IMR-90 (cell line): ENCODE results near the gene ERVFRD-1. TPM values are rescaled to one million over a fixed set of nuclear protein-coding genes. Genes with fewer than 3 reads are reported as not detected.

ENCODE experiments used
- ATAC-seq: fragments of 200-7000 bp; cut with Tn5 transposase; 2 replicates; pipeline ENCODE4 v1.9.1; 2020; ENCODE audit warnings: low read depth, mild to moderate bottlenecking, moderate library complexity
- BruUV-seq: library from RNA; stranded (reverse); fragments of 400-500 nt; replicated peaks from 2 replicates; lab custom pipeline; 2021; lab: Mats Ljungman, UMichigan
- CTCF ChIA-PET: fragments of 300-600 bp; formaldehyde crosslinking; extraction: SDS; loops from one replicate; lab custom pipeline; 2021; ENCODE audit warnings: antibody characterized with exemption; lab: Yijun Ruan, JAX
- POLR2A ChIA-PET: fragments of 300-600 bp; sonication (Branson Sonifier 250); formaldehyde crosslinking; loops from one replicate; lab custom pipeline; 2022; ENCODE audit warnings: antibody characterized with exemption; ENCODE audit not compliant: unreplicated experiment; lab: Charles Lee
- DNase-seq: peaks from one replicate; pipeline ENCODE4 v3.0.0; 2013
- H2AFZ ChIP-seq: replicated peaks from 2 replicates; pipeline ENCODE3; 2013; ENCODE audit warnings: low read length, mild to moderate bottlenecking; ENCODE audit not compliant: poor library complexity
- H2AK5ac ChIP-seq: 2 replicates; pipeline ENCODE4 v1.6.1; 2013; ENCODE audit warnings: low read depth, low read length, inconsistent platforms
- H2AK9ac ChIP-seq: replicated peaks from 2 replicates; pipeline ENCODE3; 2013; ENCODE audit warnings: mild to moderate bottlenecking, low read depth, low read length, moderate library complexity; ENCODE audit not compliant: poor library complexity
- H2BK120ac ChIP-seq: 2 replicates; pipeline ENCODE4 v1.6.1; 2013; ENCODE audit warnings: low read depth, low read length, inconsistent platforms
- H2BK15ac ChIP-seq: 3 replicates; pipeline ENCODE4 v1.6.1; 2013; ENCODE audit warnings: low read depth, low read length, inconsistent platforms
- H2BK20ac ChIP-seq: 2 replicates; pipeline ENCODE4 v1.6.1; 2013; ENCODE audit warnings: low read depth, mild to moderate bottlenecking, inconsistent platforms, low read length, moderate library complexity
- H2BK5ac ChIP-seq: 2 replicates; pipeline ENCODE4 v1.6.1; 2013; ENCODE audit warnings: mild to moderate bottlenecking, low read depth, low read length, inconsistent platforms; ENCODE audit not compliant: poor library complexity, severe bottlenecking
- H3K14ac ChIP-seq: replicated peaks from 2 replicates; pipeline ENCODE4 v1.6.1; 2013; ENCODE audit warnings: low read depth, low read length, inconsistent platforms
- H3K18ac ChIP-seq: 2 replicates; pipeline ENCODE4 v1.6.1; 2013; ENCODE audit warnings: low read depth, low read length, control low read depth
- H3K23ac ChIP-seq: 2 replicates; pipeline ENCODE4 v1.6.1; 2013; ENCODE audit warnings: low read depth, low read length, inconsistent platforms
- H3K27ac ChIP-seq: 2 replicates; pipeline ENCODE4 v1.5.1; 2013; ENCODE audit warnings: mild to moderate bottlenecking, control low read depth, low read length; ENCODE audit not compliant: insufficient read depth
- H3K27me3 ChIP-seq: 2 replicates; pipeline ENCODE4 v1.6.1; 2013; ENCODE audit warnings: low read length; ENCODE audit not compliant: control insufficient read depth, insufficient read depth
- H3K36me3 ChIP-seq: 2 replicates; pipeline ENCODE4 v1.6.1; 2013; ENCODE audit warnings: low read length, mixed read lengths; ENCODE audit not compliant: control insufficient read depth, insufficient read depth
- H3K4ac ChIP-seq: 2 replicates; pipeline ENCODE4 v1.6.1; 2013; ENCODE audit warnings: low read depth, low read length, inconsistent platforms
- H3K4me1 ChIP-seq: 2 replicates; pipeline ENCODE4 v1.6.1; 2013; ENCODE audit warnings: low read length, mixed read lengths; ENCODE audit not compliant: control insufficient read depth, insufficient read depth
- H3K4me2 ChIP-seq: 2 replicates; pipeline ENCODE4 v1.6.1; 2013; ENCODE audit warnings: low read depth, mild to moderate bottlenecking, control low read depth, low read length, moderate library complexity
- H3K4me3 ChIP-seq: 2 replicates; pipeline ENCODE4 v1.5.1; 2013; ENCODE audit warnings: low read depth, mild to moderate bottlenecking, control low read depth, low read length, moderate library complexity; ENCODE audit not compliant: insufficient read depth
- H3K56ac ChIP-seq: 2 replicates; pipeline ENCODE4 v1.6.1; 2013; ENCODE audit warnings: low read length, inconsistent platforms; ENCODE audit not compliant: insufficient read depth; ENCODE audit errors: extremely low read depth
- H3K79me1 ChIP-seq, 2 experiments: 2 replicates each; pipeline ENCODE4 v1.6.1; 2013; ENCODE audit warnings: low read length in 2 of 2, inconsistent platforms in 1 of 2, low read depth in 1 of 2
- H3K9ac ChIP-seq: 2 replicates; pipeline ENCODE4 v1.6.1; 2013; ENCODE audit warnings: low read depth, low read length, control low read depth
- H3K9me1 ChIP-seq: 2 replicates; pipeline ENCODE4 v1.6.1; 2013; ENCODE audit warnings: low read length, inconsistent platforms; ENCODE audit not compliant: insufficient read depth
- H3K9me3 ChIP-seq: 2 replicates; pipeline ENCODE4 v1.6.1; 2013; ENCODE audit warnings: low read length; ENCODE audit not compliant: control insufficient read depth, insufficient read depth
- H4K20me1 ChIP-seq: 2 replicates; pipeline ENCODE4 v1.6.1; 2013; ENCODE audit warnings: low read length, inconsistent platforms; ENCODE audit not compliant: insufficient read depth
- H4K5ac ChIP-seq: 2 replicates; pipeline ENCODE4 v1.6.1; 2013; ENCODE audit warnings: mild to moderate bottlenecking, low read depth, low read length, control low read depth
- H4K8ac ChIP-seq, 2 experiments: 2 replicates each; pipeline ENCODE4 v1.6.1; 2013; ENCODE audit warnings: low read depth in 2 of 2, low read length in 2 of 2, control low read depth in 1 of 2, inconsistent platforms in 1 of 2
- H4K91ac ChIP-seq: 2 replicates; pipeline ENCODE4 v1.6.1; 2013; ENCODE audit warnings: low read depth, low read length, inconsistent platforms; ENCODE audit not compliant: insufficient read depth
- CHD1 ChIP-seq: IDR thresholded peaks from 2 replicates; pipeline ENCODE4 v1.6.1; 2012; ENCODE audit warnings: low read depth, low read length, improper control_type of control experiment
- CTCF ChIP-seq: conservative IDR thresholded peaks from 2 replicates; pipeline ENCODE4 v1.5.1; 2012; ENCODE audit warnings: mild to moderate bottlenecking, low read depth, low read length, improper control_type of control experiment
- ELK1 ChIP-seq: fragments of 150-350 bp; IDR thresholded peaks from 2 replicates; pipeline ENCODE4 v1.6.1; 2016; ENCODE audit warnings: low read depth, mild to moderate bottlenecking, low read length, moderate library complexity, borderline replicate concordance
- MAFK ChIP-seq: IDR thresholded peaks from 2 replicates; pipeline ENCODE4 v1.6.1; 2012; ENCODE audit warnings: low read depth, low read length, improper control_type of control experiment
- MAZ ChIP-seq: IDR thresholded peaks from 2 replicates; pipeline ENCODE4 v1.6.1; 2012; ENCODE audit warnings: low read depth, mild to moderate bottlenecking, low read length, improper control_type of control experiment, moderate library complexity, borderline replicate concordance
- POLR2A ChIP-seq: IDR thresholded peaks from 2 replicates; pipeline ENCODE4 v1.6.1; 2012; ENCODE audit warnings: mild to moderate bottlenecking, low read depth, low read length
- RAD21 ChIP-seq: IDR thresholded peaks from 2 replicates; pipeline ENCODE4 v1.6.1; 2012; ENCODE audit warnings: low read length, improper control_type of control experiment
- RCOR1 ChIP-seq: IDR thresholded peaks from 2 replicates; pipeline ENCODE4 v1.6.1; 2012; ENCODE audit warnings: mild to moderate bottlenecking, low read length, improper control_type of control experiment; ENCODE audit not compliant: insufficient replicate concordance
- RFX5 ChIP-seq: IDR thresholded peaks from 2 replicates; pipeline ENCODE4 v1.8.0; 2012; ENCODE audit warnings: low read depth, mild to moderate bottlenecking, low read length, moderate library complexity
- SMC3 ChIP-seq: fragments of 150-350 bp; IDR thresholded peaks from 2 replicates; pipeline ENCODE4 v1.6.1; 2016; ENCODE audit warnings: low read depth, mild to moderate bottlenecking, antibody characterized with exemption, low read length, moderate library complexity
- USF2 ChIP-seq: fragments of 150-350 bp; IDR thresholded peaks from 2 replicates; pipeline ENCODE4 v1.6.1; 2017; ENCODE audit warnings: mild to moderate bottlenecking, antibody characterized with exemption, low read length, low read depth
- WGBS, 2 experiments: methylation state at CpG; one replicate each; pipeline versions ENCODE4 v1.1.5 to v1.1.7; 2013; ENCODE audit warnings: missing lambda C conversion rate in 2 of 2; ENCODE audit not compliant: insufficient read length in 1 of 2; ENCODE audit errors: extremely low coverage in 2 of 2; 5-methylcytosine and 5-hydroxymethylcytosine counted together
- dilution Hi-C: fragments of 300-500 bp; cut with HindIII; formaldehyde crosslinking; loops from one replicate; pipeline ENCODE4 v1.14.3; 2018; ENCODE audit warnings: low sequenced_read_pairs; ENCODE audit not compliant: unreplicated experiment
- in situ Hi-C: fragments of 300-500 bp; cut with MboI; formaldehyde crosslinking; loops from 3 replicates; pipeline ENCODE4 v1.14.3; 2019; ENCODE audit warnings: low sequenced_read_pairs, inconsistent platforms, mixed read lengths
- intact Hi-C: fragments of 100-400 bp; cut with micrococcal nuclease; formaldehyde crosslinking; loops from 2 replicates; pipeline ENCODE4 v1.10.0; 2022
- polyA plus RNA-seq, 3 experiments: library from polyadenylated mRNA; depleted of rRNA; stranded (reverse); fragments of >200 nt; gene quantifications; 2 replicates each; pipeline ENCODE4 v1.2.3, GENCODE V29; 2012; ENCODE audit warnings: low replicate concordance in 1 of 3
- total RNA-seq: library from RNA; depleted of rRNA; stranded (reverse); fragments of >200 nt; gene quantifications from 2 replicates; pipeline ENCODE4 v1.2.3, GENCODE V29; 2012

Gene ERVFRD-1
- total and polyA plus RNA-seq, 2 of the 4 experiments (the other 2 are of a cell fraction) = not detected

- H4K8ac ChIP-seq = no peak overlapping the region
- no peak overlapping the region for H3K18ac ChIP-seq
- no TSS peak for BruUV-seq
- no peak overlapping the region for H3K56ac ChIP-seq
- H3K23ac ChIP-seq = no peak overlapping the region
- in situ Hi-C loops = loop anchor here (5.0 to 25.0 kb wide), 2 partner anchors 113 to 578 kb away; no protein-coding TSS in a partner anchor
- no peak overlapping the region for H4K5ac ChIP-seq
- H2AFZ ChIP-seq = no peak overlapping the region
- no peak overlapping the region for H2AK5ac ChIP-seq
- no peak overlapping the region for H3K14ac ChIP-seq
- no peak overlapping the region for H2BK15ac ChIP-seq
- ChIA-PET CTCF (interaction anchor here (1.0 to 1.8 kb wide), 2 partner anchors 110 to 113 kb away, joined by 4 to 5 read pairs; no protein-coding TSS in a partner anchor), POLR2A (interaction anchor here (1.0 kb wide), 1 partner anchor 113 kb away, joined by 3 read pairs; no protein-coding TSS in a partner anchor)
- no peak overlapping the region for H4K91ac ChIP-seq
- H3K4me1 ChIP-seq = no peaks in the 10 kb centered on the region
- no peak for TF ChIP-seq RAD21
- TF ChIP-seq POLR2A = no peak
- no peak for TF ChIP-seq USF2
- no peak for TF ChIP-seq RCOR1
- TF ChIP-seq MAFK = no peak
- no peak for TF ChIP-seq CTCF
- TF ChIP-seq ELK1 = no peak
- no peak for TF ChIP-seq RFX5
- TF ChIP-seq SMC3 = no peak
- TF ChIP-seq CHD1 = no peak
- TF ChIP-seq MAZ = no peak
- no peak overlapping the region for H2BK120ac ChIP-seq
- H2BK5ac ChIP-seq = no peak overlapping the region
- H4K20me1 ChIP-seq = no peaks in the 10 kb centered on the region
- H3K4ac ChIP-seq = no peak overlapping the region
- 0 out of 2 replicates have a peak, but pooled peaks cover 3% of the 10 kb centered on the region for H3K9me3 ChIP-seq
- ATAC-seq = no peak
- peaks cover 9% of the 10 kb centered on the region for H3K27me3 ChIP-seq
- H3K9ac ChIP-seq = no peak overlapping the region
- no peak overlapping the region for H2BK20ac ChIP-seq
- no peak overlapping the region for H3K27ac ChIP-seq
- intact Hi-C loops = loop anchor here (5.0 kb wide), 1 partner anchor 228 kb away; the partner anchor contains the start of gene MAK
- H3K4me2 ChIP-seq = no peak overlapping the region
- no CpG with 5 or more reads among the region's 3 CpGs for WGBS, 2 experiments
- H3K4me3 ChIP-seq = no peak overlapping the region
- no peaks in the 10 kb centered on the region for H3K79me1 ChIP-seq
- dilution Hi-C loops = no loop called here
- no peaks in the 10 kb centered on the region for H3K9me1 ChIP-seq
- no peak for DNase-seq
- H3K36me3 ChIP-seq = no peaks in the 10 kb centered on the region
- H2AK9ac ChIP-seq = no peak overlapping the region
Observed at GRCh38 chr6:11064836-11065235, 46.7 kb downstream of the ERVFRD-1 start.
